Fibroblast of lung (primary cell): Measurements from ENCODE around the gene SMPD3.

ENCODE experiments used
- EZH2 ChIP-seq: IDR thresholded peaks from 2 replicates; pipeline ENCODE4 v1.5.1; 2012; ENCODE audit warnings: low read length, control low read depth, mild to moderate bottlenecking; ENCODE audit errors: missing control alignments
- TF ChIP-seq, protein P1 (sequence below), 2 donors: IDR thresholded peaks in 1 of 2; conservative IDR thresholded peaks in 1 of 2; 1 replicate in 1 of 2; 2 replicates in 1 of 2; pipeline ENCODE4 v1.5.1; 2011 to 2012; ENCODE audit warnings: low read length in 2 of 2, control low read depth in 1 of 2, inconsistent platforms in 1 of 2, low read depth in 1 of 2, mild to moderate bottlenecking in 1 of 2

DNA sequence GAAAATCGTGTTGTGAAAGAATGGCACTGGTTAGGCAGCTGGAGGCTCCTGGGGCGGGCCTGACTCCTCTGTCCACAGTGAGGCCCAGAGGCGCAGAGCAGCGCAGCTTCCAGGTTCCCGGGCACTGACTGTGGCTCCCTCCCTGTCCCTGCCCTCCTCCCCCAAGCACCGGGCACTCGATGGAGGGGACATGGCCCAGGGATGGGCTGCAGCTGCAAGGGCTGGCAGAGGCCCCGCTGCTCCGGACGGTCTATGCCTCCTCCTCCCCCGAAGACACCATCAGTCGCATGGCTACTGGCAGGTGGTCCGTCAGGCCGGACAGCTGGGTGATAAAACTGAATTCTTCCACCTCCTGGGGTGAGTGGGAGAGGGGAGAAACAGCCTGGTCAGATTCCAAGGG lies 87.4 kb downstream of the SMPD3 start:
- TF ChIP-seq, protein P1, sequence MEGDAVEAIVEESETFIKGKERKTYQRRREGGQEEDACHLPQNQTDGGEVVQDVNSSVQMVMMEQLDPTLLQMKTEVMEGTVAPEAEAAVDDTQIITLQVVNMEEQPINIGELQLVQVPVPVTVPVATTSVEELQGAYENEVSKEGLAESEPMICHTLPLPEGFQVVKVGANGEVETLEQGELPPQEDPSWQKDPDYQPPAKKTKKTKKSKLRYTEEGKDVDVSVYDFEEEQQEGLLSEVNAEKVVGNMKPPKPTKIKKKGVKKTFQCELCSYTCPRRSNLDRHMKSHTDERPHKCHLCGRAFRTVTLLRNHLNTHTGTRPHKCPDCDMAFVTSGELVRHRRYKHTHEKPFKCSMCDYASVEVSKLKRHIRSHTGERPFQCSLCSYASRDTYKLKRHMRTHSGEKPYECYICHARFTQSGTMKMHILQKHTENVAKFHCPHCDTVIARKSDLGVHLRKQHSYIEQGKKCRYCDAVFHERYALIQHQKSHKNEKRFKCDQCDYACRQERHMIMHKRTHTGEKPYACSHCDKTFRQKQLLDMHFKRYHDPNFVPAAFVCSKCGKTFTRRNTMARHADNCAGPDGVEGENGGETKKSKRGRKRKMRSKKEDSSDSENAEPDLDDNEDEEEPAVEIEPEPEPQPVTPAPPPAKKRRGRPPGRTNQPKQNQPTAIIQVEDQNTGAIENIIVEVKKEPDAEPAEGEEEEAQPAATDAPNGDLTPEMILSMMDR (conservative IDR thresholded peaks at IDR 0.05 in 1 of 2, IDR thresholded peaks at IDR 0.05 in 1 of 2; ENCODE audit: low read depth in 1 of 2, low read length in 2 of 2): no peak
- TF ChIP-seq EZH2: no peak
